GM12873 (cell line): ENCODE data around the gene PPP1R12B.

ENCODE experiments used
- TF ChIP-seq, protein P1 (sequence below): IDR thresholded peaks from 2 replicates; pipeline ENCODE4 v1.5.1; 2012; ENCODE audit warnings: low read depth, mild to moderate bottlenecking, moderate library complexity, low read length, control low read depth; ENCODE audit not compliant: insufficient read depth; ENCODE audit errors: missing control alignments

Gene PPP1R12B

DNA sequence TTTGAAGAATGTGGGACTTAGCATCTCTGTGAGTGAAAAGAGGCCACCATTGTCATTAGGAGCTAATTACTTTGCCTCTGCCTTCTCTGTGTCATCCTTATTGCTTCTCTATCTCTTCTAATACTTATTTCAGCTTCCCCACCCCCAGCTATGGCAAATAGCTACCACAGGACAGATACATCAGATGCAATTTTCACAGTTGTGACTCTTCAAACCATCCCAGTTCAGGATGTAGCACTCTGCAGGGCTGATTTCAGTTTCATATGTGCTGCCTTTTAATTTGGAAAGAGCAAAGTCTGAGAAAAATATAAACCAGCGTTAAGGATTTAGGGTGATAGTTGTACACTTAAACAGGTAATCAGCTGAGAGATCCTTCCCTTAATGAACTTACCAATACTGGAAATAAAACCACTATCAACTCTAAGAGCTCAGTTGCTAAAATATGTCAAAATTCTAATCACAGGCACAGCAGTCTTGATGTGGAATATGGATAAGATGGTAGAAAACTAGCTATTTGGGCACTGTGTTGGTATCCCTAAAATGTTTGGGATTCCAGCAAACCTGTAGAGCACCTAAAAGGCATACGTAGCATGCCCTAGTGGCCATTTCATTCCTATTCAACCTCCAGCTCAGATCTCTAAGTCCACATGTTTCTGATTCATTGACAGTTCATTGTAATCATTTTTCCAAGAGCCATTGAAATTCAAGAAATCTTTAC is 213.4 kb downstream of the PPP1R12B start:
- TF ChIP-seq, protein P1, sequence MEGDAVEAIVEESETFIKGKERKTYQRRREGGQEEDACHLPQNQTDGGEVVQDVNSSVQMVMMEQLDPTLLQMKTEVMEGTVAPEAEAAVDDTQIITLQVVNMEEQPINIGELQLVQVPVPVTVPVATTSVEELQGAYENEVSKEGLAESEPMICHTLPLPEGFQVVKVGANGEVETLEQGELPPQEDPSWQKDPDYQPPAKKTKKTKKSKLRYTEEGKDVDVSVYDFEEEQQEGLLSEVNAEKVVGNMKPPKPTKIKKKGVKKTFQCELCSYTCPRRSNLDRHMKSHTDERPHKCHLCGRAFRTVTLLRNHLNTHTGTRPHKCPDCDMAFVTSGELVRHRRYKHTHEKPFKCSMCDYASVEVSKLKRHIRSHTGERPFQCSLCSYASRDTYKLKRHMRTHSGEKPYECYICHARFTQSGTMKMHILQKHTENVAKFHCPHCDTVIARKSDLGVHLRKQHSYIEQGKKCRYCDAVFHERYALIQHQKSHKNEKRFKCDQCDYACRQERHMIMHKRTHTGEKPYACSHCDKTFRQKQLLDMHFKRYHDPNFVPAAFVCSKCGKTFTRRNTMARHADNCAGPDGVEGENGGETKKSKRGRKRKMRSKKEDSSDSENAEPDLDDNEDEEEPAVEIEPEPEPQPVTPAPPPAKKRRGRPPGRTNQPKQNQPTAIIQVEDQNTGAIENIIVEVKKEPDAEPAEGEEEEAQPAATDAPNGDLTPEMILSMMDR, result peak; percentile 27

DNA sequence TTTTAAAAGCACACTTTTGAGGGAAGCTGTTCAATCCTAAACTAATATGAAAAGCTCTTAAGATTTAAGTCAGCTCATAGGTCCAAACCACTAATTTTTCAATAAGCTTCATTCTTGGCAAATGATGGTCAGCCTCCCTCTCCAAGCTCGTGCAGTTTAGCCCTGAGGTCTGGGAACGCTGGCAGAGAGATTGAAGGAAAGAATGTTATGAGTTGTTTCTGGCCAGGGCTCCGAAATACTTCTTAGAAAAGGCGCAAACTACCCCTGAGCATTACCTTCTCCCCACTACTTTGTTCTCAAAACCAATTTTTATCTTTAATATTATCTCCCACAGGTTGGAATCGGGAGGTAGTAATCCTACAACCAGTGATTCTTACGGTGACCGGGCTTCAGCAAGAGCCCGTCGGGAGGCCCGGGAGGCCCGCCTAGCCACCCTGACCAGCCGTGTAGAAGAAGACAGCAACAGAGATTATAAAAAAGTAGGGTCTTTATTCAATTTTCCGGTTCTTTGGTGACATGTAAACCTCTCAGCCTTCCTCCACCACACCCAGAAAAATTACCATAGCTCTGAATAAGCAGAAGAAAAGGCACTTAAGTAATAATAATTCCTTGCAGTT is 214.1 kb downstream of the PPP1R12B start:
- TF ChIP-seq, protein P1, result no peak

- TF ChIP-seq, protein P1, result no peak
These were observed 215.3 kb downstream of the PPP1R12B start for GRCh38 chr1:202563818-202564217.

DNA sequence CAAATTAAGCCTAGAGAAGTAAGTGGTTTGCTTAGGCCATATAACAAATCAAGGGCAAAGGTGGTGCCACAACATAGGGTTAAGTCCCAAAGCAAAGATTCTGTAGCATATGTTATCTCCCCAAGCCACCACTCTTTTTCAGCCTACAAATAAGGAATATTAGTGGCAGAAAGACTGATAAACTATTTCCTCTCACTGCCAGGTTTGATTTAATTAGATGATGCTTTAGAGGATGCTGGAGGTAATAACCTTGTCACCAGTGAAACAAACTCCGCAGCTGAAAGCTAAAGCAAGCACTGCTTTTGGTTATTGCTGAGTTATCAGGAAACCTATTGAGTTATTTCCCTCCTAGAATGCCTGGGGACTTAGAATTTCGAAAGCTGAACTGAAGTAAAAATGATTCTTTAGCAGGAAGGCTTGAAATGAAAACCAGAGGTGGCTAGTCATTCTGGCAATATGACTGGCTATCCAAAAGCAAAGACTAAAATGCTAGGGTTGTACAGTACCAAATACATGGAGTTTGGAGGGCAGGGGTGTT is 216.5 kb downstream of the PPP1R12B start:
- TF ChIP-seq, protein P1, result no peak

DNA sequence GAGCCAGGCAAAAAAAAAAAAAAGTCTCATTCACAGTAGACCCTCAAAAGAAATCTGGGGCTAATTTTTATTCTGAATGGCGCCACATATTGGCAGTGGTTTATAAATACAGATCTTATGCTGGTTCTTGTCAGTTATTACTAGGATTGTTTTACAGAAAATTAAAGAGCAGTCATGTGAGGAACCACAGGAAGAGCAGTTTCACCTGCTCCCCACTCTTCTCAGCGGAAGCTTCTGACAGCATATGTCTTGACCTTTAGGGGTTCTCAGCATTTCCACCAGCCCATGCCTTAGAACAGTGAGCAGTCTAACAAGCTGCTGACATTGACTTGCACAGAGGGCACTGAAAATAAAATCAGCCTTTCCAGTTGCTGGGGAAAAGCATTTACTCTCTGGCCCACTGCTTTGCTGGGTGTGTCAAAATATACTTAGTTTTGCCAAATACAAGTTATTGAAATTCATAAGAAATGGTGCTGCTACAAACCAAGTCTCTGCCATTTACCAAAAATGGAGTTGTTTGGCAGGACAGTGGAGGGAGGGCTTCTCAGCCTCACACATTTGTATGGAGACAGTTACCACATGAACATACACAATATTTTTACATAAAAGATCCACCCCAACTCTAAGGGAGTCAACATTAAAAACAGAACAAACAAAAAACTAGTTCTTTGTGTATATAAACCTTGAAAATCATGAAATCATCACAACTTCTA is 217.5 kb downstream of the PPP1R12B start:
- TF ChIP-seq, protein P1, result peak; percentile 15

GRCh38 chr1:202567738-202568137 is 219.2 kb downstream of the PPP1R12B start:
- TF ChIP-seq, protein P1, result no peak

GRCh38 chr1:202568410-202568809 is 219.9 kb downstream of the PPP1R12B start:
- TF ChIP-seq, protein P1, result no peak
